ENCODE results near the gene CDKN2A. TPM values are rescaled to one million over a fixed set of nuclear protein-coding genes. Genes with fewer than 3 reads are reported as not detected.
"Not testable (repeated sequence)": the region's sequence is repeated elsewhere in the genome, so short reads cannot be mapped to it uniquely, and the experiment has no call there.

CDKN2A gene
- total and polyA plus RNA-seq, 3 donors from 2014 or later: 12.9 to 67.5 (median 20.4) TPM

GRCh38 chr9:21961569-21961968 is 32.6 kb downstream of the CDKN2A start:
- H3K4me1 ChIP-seq: no peaks in the 10 kb centered on the region
- H3K27ac ChIP-seq: no peak overlapping the region
- WGBS, 2 donors: 77 to 88% methylated on average over 2 of the region's 2 CpGs
- no peak for TF ChIP-seq POLR2A (IDR thresholded peaks at IDR 0.05)
- TF ChIP-seq, protein P1, sequence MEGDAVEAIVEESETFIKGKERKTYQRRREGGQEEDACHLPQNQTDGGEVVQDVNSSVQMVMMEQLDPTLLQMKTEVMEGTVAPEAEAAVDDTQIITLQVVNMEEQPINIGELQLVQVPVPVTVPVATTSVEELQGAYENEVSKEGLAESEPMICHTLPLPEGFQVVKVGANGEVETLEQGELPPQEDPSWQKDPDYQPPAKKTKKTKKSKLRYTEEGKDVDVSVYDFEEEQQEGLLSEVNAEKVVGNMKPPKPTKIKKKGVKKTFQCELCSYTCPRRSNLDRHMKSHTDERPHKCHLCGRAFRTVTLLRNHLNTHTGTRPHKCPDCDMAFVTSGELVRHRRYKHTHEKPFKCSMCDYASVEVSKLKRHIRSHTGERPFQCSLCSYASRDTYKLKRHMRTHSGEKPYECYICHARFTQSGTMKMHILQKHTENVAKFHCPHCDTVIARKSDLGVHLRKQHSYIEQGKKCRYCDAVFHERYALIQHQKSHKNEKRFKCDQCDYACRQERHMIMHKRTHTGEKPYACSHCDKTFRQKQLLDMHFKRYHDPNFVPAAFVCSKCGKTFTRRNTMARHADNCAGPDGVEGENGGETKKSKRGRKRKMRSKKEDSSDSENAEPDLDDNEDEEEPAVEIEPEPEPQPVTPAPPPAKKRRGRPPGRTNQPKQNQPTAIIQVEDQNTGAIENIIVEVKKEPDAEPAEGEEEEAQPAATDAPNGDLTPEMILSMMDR (IDR thresholded peaks at IDR 0.05): no peak
- intact Hi-C loops (cut with DNase I; ENCODE audit: low total_unique reads): no loop called here
- no peaks in the 10 kb centered on the region for H3K27me3 ChIP-seq
- DNase-seq: no peak
- H3K36me3 ChIP-seq (ENCODE audit: low read depth, missing control alignments): no peaks in the 10 kb centered on the region
- H3K9me3 ChIP-seq: no peaks in the 10 kb centered on the region
- H3K4me3 ChIP-seq: no peak overlapping the region

GRCh38 chr9:21959268-21959667 is 34.9 kb downstream of the CDKN2A start:
- DNase-seq; H3K27me3 ChIP-seq; H3K27ac ChIP-seq; H3K4me1 ChIP-seq; H3K9me3 ChIP-seq; H3K36me3 ChIP-seq (ENCODE audit: low read depth, missing control alignments); intact Hi-C loops (cut with DNase I; ENCODE audit: low total_unique reads): not testable (repeated sequence)
- H3K4me3 ChIP-seq: peak overlapping the region; percentile 12 to 39
- WGBS, 2 donors: 61 to 77% methylated on average over 9 to 33 of the region's 33 CpGs

GRCh38 chr9:21958833-21959232 is 35.4 kb downstream of the CDKN2A start:
- 54 to 72% methylated on average over 2 of the region's 2 CpGs for WGBS, 2 donors
- DNase-seq: no peak
- no peak overlapping the region for H3K27ac ChIP-seq
- no peaks in the 10 kb centered on the region for H3K9me3 ChIP-seq
- peak overlapping the region; percentile 12 to 39 for H3K4me3 ChIP-seq
- no peaks in the 10 kb centered on the region for H3K36me3 ChIP-seq (ENCODE audit: low read depth, missing control alignments)
- no peaks in the 10 kb centered on the region for H3K4me1 ChIP-seq
- H3K27me3 ChIP-seq: no peaks in the 10 kb centered on the region
- no peak for TF ChIP-seq POLR2A (IDR thresholded peaks at IDR 0.05)
- TF ChIP-seq, protein P1 (IDR thresholded peaks at IDR 0.05): no peak
- intact Hi-C loops (cut with DNase I; ENCODE audit: low total_unique reads): no loop called here

- Histone ChIP-seq H3K27ac (no peak overlapping the region), H3K36me3 (ENCODE audit: low read depth, missing control alignments) (no peaks in the 10 kb centered on the region), H3K4me3 (no peak overlapping the region), H3K9me3 (no peaks in the 10 kb centered on the region), H3K27me3 (no peaks in the 10 kb centered on the region), H3K4me1 (no peaks in the 10 kb centered on the region)
- no peak for DNase-seq
- no peak for TF ChIP-seq POLR2A (IDR thresholded peaks at IDR 0.05)
- TF ChIP-seq, protein P1 (IDR thresholded peaks at IDR 0.05): no peak
- 81 to 98% methylated on average over 2 of the region's 2 CpGs for WGBS, 2 donors
- intact Hi-C loops (cut with DNase I; ENCODE audit: low total_unique reads): no loop called here
Measured at GRCh38 chr9:21945606-21946005, 48.6 kb downstream of the CDKN2A start.

DNA sequence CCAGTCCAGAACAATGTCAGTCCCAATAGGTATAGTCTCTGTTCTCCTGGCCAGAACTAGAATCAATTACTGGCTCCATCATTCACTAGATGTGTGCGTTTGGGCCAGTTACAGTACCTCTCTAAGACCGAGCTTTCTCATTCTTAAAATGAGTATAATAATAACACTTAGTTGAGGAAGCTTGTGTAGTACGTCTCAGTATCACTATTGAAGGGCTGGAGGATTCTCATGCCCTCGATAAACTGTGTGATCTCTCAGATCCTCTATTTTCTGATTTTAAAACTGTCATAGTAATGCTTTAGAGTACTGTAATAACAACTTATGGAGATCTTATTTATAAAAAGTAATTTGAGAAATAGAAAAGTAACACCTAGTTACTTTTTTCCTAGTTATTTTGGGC is 50.7 kb downstream of the CDKN2A start:
- 92% methylated on average over 4 of the region's 4 CpGs for WGBS, 2 donors
- no peaks in the 10 kb centered on the region for H3K9me3 ChIP-seq
- no peaks in the 10 kb centered on the region for H3K36me3 ChIP-seq (ENCODE audit: low read depth, missing control alignments)
- intact Hi-C loops (cut with DNase I; ENCODE audit: low total_unique reads): no loop called here
- TF ChIP-seq, protein P1 (IDR thresholded peaks at IDR 0.05): no peak
- TF ChIP-seq POLR2A (IDR thresholded peaks at IDR 0.05): no peak
- no peak for DNase-seq
- no peak overlapping the region for H3K4me3 ChIP-seq
- H3K27me3 ChIP-seq: no peaks in the 10 kb centered on the region
- no peak overlapping the region for H3K27ac ChIP-seq
- no peaks in the 10 kb centered on the region for H3K4me1 ChIP-seq
